Nephron progenitor cell (in vitro differentiated cells): ENCODE measurements around the gene GYS1.

Source experiments
- DNase-seq: peaks from one replicate; pipeline ENCODE4 v3.0.0; 2021
- H3K27ac Mint-ChIP-seq: 2 replicates; pipeline ENCODE4 v1.8.0; 2021; ENCODE audit warnings: mild to moderate bottlenecking, moderate library complexity, mixed read lengths
- H3K27me3 Mint-ChIP-seq: 2 replicates; pipeline ENCODE4 v1.8.0; 2021; ENCODE audit warnings: mild to moderate bottlenecking, low read depth, mixed read lengths; ENCODE audit not compliant: poor library complexity
- H3K36me3 Mint-ChIP-seq: 2 replicates; pipeline ENCODE4 v1.8.0; 2021; ENCODE audit warnings: low read depth, mixed read lengths
- H3K4me1 Mint-ChIP-seq: 2 replicates; pipeline ENCODE4 v1.8.0; 2021; ENCODE audit warnings: mixed read lengths
- H3K4me3 Mint-ChIP-seq: 2 replicates; pipeline ENCODE4 v1.8.0; 2021; ENCODE audit warnings: mild to moderate bottlenecking, moderate library complexity, mixed read lengths
- H3K9me3 Mint-ChIP-seq: 2 replicates; pipeline ENCODE4 v1.8.0; 2021; ENCODE audit warnings: mild to moderate bottlenecking, moderate library complexity, mixed read lengths
- TF ChIP-seq, protein P1 (sequence below): fragments of 200-600 bp; sonication (generic); IDR thresholded peaks from 2 replicates; pipeline ENCODE4 v1.5.0; 2021; ENCODE audit warnings: antibody characterized with exemption

The GYS1 gene

DNA sequence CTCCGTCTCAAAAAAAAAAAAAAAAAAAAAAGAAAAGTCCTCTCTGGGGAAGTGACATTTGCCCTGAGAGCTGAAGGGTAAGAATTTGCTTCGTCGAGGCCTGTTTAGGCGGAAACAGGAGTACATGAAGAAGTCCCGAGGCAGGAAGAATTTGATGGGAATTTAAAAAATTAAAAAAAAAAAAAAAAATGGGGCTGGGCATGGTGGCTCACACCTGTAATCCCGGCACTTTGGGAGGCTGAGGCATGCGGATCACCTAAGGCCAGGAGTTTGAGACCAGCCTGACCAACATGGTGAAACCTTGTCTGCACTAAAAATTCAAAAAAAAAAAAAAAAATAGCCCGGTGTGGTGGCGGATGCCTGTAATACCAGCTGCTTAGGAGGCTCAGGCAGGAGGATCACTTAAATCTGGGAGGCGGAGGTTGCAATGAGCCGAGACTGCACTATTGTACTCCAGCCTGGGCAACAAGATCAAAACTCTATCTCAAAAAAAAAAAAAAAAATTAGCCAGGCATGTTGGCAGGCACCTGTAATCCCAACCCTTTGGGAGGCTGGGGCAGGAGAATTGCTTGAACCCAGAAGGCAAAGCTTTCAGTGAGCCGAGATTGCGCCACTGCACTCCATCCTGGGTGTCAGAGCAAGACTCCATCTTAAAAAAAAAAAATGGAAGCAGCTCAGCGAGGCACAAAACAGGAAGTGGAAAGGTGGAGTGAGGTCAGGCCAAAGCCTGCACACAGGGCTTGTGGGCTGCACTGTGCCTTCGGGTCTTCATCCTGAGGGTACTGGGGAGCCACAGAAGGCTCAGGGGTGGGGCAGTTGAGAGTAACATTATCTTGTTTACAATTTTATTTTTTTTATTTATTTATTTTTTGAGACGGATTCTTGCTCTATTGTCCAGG is 33.5 kb downstream of the GYS1 start:
- H3K27ac Mint-ChIP-seq: no peak overlapping the region
- no peaks in the 10 kb centered on the region for H3K9me3 Mint-ChIP-seq
- peaks cover 5% of the 10 kb centered on the region for H3K27me3 Mint-ChIP-seq
- H3K4me3 Mint-ChIP-seq: no peak overlapping the region
- DNase-seq: no peak
- TF ChIP-seq, protein P1, sequence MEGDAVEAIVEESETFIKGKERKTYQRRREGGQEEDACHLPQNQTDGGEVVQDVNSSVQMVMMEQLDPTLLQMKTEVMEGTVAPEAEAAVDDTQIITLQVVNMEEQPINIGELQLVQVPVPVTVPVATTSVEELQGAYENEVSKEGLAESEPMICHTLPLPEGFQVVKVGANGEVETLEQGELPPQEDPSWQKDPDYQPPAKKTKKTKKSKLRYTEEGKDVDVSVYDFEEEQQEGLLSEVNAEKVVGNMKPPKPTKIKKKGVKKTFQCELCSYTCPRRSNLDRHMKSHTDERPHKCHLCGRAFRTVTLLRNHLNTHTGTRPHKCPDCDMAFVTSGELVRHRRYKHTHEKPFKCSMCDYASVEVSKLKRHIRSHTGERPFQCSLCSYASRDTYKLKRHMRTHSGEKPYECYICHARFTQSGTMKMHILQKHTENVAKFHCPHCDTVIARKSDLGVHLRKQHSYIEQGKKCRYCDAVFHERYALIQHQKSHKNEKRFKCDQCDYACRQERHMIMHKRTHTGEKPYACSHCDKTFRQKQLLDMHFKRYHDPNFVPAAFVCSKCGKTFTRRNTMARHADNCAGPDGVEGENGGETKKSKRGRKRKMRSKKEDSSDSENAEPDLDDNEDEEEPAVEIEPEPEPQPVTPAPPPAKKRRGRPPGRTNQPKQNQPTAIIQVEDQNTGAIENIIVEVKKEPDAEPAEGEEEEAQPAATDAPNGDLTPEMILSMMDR: no peak
- H3K4me1 Mint-ChIP-seq: peaks cover 53% of the 10 kb centered on the region
- peaks cover 43% of the 10 kb centered on the region for H3K36me3 Mint-ChIP-seq

DNA sequence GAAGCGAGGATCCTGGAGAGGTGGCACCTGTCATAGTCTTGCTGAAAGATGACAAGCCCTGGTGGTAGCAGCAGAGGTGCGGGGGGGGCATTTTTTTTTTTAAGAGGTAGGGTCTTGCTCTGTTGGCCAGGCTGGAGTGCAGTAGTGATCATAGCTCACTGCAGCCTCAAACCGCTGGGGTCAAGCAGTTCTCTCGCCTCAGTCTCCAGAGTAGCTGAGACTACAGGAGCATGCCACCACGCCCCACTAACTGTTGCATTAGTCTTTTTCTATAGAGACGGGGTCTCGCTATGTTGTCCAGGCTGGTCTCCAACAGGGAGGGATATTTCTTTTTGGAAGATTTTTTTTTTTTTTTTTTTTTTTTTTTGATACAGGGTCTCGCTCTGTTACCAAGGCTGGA is 35.1 kb downstream of the GYS1 start:
- no peak overlapping the region for H3K27ac Mint-ChIP-seq
- peaks cover 43% of the 10 kb centered on the region for H3K36me3 Mint-ChIP-seq
- TF ChIP-seq, protein P1: no peak
- H3K4me1 Mint-ChIP-seq: peaks cover 46% of the 10 kb centered on the region
- no peak for DNase-seq
- no peak overlapping the region for H3K4me3 Mint-ChIP-seq
- H3K9me3 Mint-ChIP-seq: no peaks in the 10 kb centered on the region
- H3K27me3 Mint-ChIP-seq: peaks cover 7% of the 10 kb centered on the region

DNA sequence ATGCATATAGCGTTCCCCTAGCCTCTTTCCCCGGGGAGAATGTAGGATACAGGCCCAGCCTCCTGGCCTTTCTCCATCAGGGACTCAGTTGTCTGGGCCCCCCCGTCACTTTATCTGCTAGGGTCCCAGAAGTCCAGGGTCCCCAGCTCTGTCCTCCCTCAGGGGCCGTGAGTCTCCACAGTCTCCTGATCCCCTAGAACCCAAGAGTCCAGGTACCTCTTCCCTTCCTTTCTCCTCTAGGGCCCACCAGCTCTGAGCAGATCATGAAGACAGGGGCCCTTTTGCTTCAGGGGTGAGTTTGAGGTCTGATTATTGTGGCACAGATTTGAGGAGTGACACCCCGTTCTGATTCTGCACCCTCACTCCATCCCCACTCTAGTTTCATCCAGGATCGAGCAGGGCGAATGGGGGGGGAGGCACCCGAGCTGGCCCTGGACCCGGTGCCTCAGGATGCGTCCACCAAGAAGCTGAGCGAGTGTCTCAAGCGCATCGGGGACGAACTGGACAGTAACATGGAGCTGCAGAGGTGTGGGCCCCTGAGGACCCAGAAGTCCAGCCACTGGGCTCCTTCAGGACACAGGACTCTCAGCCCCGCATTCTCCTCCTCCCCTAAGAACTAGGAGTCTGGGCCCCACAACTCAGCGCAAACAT is 37.7 kb downstream of the GYS1 start:
- peaks cover 15% of the 10 kb centered on the region for H3K27me3 Mint-ChIP-seq
- H3K27ac Mint-ChIP-seq: peak overlapping the region; percentile 42
- DNase-seq: no peak
- no peaks in the 10 kb centered on the region for H3K9me3 Mint-ChIP-seq
- peaks cover 23% of the 10 kb centered on the region for H3K4me1 Mint-ChIP-seq
- H3K36me3 Mint-ChIP-seq: peaks cover 35% of the 10 kb centered on the region
- H3K4me3 Mint-ChIP-seq: peak overlapping the region; percentile 88
- TF ChIP-seq, protein P1: no peak

DNA sequence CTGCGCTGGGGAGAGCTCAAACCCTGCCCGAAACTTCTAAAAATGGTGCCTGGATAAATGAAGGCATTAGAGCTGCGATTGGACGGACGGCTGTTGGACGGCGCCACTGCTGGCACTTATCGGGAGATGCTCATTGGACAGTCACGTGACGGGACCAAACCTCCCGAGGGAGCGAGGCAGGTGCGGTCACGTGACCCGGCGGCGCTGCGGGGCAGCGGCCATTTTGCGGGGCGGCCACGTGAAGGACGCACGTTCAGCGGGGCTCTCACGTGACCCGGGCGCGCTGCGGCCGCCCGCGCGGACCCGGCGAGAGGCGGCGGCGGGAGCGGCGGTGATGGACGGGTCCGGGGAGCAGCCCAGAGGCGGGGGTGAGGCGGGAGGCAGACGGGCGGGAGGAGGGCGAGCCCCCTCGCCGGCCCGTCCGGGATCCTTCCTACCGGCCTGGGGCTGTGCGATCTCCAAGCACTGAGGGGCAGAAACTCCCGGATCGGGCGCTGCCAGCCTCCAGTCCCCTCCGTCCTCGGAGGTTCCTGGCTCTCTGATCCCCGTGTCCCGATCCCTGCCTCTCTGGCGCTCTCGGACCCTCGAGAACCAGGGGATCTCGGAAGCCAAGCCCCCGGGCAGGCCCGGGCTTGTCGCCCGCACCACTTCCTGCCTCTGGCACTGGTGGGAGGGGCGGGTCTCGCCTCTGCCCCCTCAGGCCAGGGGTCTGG is 38.4 kb downstream of the GYS1 start, which contains the start of gene BAX:
Gene BAX, plus strand, starts transcription at position 281 of the 713 bp plus-strand sequence. Its CDS starts 54 bp downstream, at position 335.
- Mint-ChIP-seq H3K27me3 (peaks cover 22% of the 10 kb centered on the region), H3K9me3 (no peaks in the 10 kb centered on the region), H3K27ac (peak within 1 kb of the TSS; percentile 42), H3K36me3 (peaks cover 35% of the 10 kb centered on the region), H3K4me1 (peaks cover 23% of the 10 kb centered on the region), H3K4me3 (peak within 1 kb of the TSS; percentile 88)
- TF ChIP-seq, protein P1: no peak
- DNase-seq: peak; percentile 98

DNA sequence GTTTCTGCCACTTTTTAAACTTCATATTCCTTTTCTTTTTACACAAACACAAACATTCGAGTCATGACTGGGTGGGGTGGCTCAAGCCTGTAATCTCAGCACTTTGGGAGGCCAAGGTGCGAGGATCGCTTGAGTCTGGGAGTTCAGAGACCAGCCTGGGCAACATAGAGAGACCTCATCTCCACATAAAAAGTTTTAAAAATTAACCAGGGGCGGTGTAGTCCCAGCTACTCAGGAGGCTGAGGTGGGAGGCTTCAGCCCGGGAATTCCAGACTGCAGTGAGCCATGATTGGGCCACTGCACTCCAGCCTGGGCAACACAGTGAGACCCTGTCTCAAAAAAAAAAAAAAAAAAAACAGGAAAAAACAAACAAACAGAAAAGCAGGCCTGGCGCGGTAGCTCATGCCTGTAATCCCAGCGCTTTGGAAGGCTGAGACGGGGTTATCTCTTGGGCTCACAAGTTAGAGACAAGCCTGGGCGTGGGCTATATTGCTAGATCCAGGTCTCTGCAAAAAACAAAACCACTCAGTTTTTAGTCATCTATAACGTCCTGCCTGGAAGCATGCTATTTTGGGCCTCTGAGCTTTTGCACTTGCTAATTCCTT is 39.0 kb downstream of the GYS1 start:
- Mint-ChIP-seq H3K9me3 (no peaks in the 10 kb centered on the region), H3K4me1 (peaks cover 23% of the 10 kb centered on the region), H3K27ac (peak overlapping the region; percentile 42), H3K4me3 (peak overlapping the region; percentile 81), H3K27me3 (peaks cover 23% of the 10 kb centered on the region), H3K36me3 (peaks cover 30% of the 10 kb centered on the region)
- no peak for DNase-seq
- TF ChIP-seq, protein P1: no peak
